ENCODE measurements around the gene BACE2.
"Not testable (repeated sequence)": the region's sequence is repeated elsewhere in the genome, so short reads cannot be mapped to it uniquely, and the experiment has no call there.

Gene BACE2

DNA sequence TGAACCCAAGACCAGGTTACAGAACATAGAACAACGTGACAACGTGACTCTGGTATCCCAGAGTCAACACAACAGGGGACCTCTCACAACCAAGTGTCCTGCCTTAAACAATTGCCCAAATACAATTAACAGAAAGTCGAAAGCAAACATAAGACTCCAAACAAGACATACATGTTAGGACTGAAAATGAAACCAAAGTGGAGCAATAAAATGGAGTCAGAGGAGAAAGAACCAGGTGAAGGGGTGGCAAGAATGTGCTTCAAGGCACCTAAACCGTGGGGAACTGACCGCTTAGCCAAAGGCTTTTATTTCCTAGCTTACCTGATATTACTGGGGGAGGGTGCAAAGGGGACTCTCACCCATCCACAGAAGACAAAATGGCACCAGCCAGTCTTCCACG, 17.8 kb downstream of the BACE2 start:
- no peak for DNase-seq (ENCODE audit: low read depth, low spot score)

DNA sequence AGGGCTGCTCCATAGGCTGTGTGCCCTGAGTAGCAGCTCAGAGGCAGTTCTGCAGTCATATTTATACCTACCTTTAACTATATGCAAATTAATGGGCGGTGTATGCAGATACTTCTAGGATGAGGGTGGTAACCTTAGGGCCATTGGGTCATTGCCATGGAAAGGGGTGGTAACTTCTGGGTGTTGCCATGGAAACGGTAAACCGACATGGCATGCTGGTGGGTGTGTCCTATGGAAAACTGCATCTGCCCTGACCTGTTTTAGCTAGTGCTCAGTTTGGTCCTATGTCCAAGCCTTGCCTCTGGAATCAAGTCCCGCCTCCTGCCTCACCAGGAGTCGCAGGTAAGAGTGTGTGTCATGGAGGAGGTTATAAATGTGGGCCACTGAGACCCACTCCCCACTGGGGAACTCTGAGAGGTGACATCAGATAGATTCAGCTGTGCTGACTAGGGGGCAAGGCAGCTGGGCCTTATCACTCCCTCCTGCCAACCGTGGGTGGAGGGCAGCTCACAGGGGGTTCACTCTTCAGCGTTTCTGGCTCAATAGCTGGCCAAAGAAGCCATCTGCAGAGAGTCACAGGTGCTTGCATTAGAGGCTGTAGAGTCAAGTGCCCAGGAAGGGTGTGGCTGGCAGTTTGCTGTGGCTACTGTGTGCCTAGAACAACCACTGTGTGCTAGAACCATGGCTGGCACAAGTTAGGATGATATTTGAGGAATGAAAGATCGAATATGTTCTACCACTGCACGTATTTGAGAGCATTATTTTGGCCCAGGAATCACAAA, 19.0 kb downstream of the BACE2 start:
- DNase-seq (ENCODE audit: low read depth, low spot score) = no peak

DNA sequence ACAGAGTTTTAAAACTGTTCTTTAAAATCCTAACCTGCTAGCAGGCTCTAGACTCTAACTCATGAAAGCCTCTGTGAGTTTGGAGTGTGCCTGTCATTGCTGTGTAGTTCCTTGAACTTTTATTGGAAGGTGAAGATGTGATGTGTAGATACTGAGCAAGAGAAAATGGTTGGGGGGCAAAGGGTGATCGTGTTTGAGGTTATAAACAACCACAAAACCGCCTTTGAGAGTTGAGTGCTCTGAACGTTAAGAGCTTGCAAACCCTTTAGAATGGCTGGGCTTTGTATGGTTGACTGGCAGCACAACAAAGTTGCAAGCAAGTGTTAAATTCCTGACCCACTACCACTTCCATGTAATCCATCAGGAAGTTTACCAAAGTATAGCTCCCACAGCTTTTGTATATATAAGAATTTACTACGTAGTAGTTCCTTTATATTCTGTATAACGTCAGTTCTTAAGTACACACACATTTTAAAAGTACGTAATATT, 19.6 kb downstream of the BACE2 start:
- no peak for DNase-seq (ENCODE audit: low read depth, low spot score)

DNA sequence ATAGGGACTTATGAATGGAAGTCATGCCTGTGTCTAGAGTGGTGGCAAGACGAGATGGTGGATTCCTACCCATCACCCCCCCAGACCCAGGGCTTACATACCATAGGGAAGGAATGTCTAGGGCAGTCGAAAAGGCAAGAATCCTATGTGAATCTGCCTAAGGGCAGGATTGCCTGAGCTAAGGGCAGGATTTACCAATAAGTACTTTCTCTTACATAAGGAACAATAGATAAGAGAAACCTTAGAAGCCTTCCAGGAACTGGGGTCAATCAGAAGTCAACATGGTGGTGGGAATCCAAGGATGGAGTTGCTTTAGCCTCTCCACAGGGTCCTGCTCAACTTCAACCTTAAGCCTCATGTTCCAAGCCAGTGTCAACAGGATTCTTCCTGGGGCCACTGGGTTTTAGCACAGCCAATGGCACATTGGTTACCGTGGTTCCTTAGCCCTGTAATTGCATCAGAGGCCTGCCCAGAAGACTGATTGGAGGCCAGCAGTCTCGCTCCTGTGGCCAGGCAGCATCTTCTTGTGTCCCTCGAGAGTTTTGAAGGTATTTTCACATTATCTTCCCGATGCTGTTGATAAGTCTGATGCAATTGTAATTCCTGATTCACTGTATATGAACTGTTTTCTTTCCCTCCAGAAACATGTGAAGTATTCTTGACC, 20.7 kb downstream of the BACE2 start:
- DNase-seq (ENCODE audit: low read depth, low spot score) = no peak

DNA sequence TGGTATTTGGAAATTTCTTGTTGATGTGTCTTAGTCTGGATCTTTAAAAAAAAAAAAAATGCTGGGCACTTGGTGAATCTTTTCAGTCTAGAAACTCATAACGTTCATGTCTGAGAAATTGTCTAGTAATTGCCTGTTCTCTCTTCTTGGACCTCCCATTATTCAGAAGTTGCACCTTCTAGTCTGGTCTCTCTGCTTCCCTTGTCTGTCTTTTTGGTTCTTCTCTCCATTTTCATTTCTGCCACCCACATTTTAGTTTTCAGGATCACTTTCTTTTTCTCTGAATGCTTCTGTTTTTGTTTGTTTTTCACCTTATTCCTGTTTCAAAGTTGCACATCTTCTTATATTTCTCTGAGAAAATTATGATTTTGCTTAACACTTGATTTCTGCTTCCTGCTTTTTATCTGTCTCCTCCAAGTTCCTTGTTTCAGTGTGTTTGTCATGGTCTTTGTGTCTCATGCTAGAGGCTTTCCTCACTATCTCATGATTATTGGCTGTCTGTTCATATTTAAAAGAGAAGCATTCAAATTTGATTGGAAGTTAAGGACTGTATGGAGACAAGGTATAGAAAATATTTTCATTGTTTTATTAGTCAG, 21.3 kb downstream of the BACE2 start:
- DNase-seq (ENCODE audit: low read depth, low spot score) = no peak

GRCh38 chr21:41192552-41192951, 24.6 kb downstream of the BACE2 start:
- not testable (repeated sequence) for DNase-seq (ENCODE audit: low read depth, low spot score)

DNA sequence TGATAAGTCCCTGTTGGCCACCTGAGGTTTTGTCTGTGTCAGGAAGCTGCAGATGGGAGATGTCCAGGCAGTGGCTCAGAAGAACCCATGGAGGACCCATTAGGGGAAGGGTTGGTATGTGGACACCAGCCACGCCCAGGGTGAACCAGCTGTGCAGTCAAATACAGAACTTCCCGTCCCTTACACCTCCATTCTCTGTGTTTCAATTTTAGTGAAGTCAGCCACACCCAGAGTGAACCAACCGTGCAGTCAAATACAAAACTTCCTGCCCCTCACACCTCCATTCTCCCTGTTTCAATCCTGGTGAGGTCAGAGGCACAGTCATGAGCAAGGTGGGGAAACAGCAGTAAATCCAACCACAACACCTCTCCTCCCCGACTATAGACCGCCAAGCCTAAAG, 27.4 kb downstream of the BACE2 start:
- DNase-seq (ENCODE audit: low read depth, low spot score) = no peak

GRCh38 chr21:41196993-41197392, 29.0 kb downstream of the BACE2 start:
- no peak for DNase-seq (ENCODE audit: low read depth, low spot score)

DNA sequence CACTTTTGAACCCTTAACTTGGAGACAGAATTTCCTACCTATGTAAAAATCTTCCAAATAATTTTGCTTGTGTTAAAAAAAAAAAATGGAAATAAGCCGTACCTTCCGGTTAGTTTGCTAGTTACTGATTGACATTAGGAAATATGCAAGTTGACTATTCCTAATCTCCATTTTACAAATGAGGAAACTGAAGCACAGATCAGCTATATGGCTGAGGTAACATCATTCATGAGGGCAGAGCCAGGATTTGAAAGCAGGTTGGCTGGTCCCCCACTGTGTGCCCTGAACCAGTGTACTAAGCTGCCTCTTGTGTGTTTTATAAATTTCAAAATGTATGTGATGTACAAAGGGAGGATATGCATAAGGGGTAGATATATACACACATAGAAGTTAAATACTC, 29.6 kb downstream of the BACE2 start:
- no peak for DNase-seq (ENCODE audit: low read depth, low spot score)

GRCh38 chr21:41198647-41199046, 30.7 kb downstream of the BACE2 start:
- not testable (repeated sequence) for DNase-seq (ENCODE audit: low read depth, low spot score)

- DNase-seq (ENCODE audit: low read depth, low spot score) = no peak
Measured at GRCh38 chr21:41199123-41199522, 31.2 kb downstream of the BACE2 start.

DNA sequence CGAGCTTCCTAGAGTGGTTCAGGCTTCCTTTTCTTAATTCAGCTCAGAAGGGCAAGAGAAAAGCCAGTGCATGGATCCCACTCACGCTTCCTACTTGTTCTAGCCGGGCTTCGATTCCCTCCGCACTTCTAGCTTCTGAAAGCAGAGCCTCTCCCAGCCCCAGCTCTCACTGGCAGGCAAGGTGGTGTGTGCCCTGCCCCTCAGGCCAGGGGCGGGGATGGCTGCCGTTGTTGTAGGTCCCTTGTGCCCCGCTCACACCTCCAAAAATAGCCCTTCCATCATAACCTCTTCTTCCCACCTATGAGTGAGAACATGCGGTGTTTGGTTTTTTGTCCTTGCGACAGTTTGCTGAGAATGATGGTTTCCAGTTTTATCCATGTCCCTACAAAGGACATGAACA, 31.6 kb downstream of the BACE2 start:
- no peak for DNase-seq (ENCODE audit: low read depth, low spot score)

GRCh38 chr21:41201385-41201784, 33.4 kb downstream of the BACE2 start:
- no peak for DNase-seq (ENCODE audit: low read depth, low spot score)

- no peak for DNase-seq (ENCODE audit: low read depth, low spot score)
Measured at GRCh38 chr21:41204736-41205135, 36.8 kb downstream of the BACE2 start.

- no peak for DNase-seq (ENCODE audit: low read depth, low spot score)
Measured at GRCh38 chr21:41207401-41208375, 39.7 kb downstream of the BACE2 start.

- DNase-seq (ENCODE audit: low read depth, low spot score) = no peak
Measured at GRCh38 chr21:41208376-41208763, 40.4 kb downstream of the BACE2 start.

DNA sequence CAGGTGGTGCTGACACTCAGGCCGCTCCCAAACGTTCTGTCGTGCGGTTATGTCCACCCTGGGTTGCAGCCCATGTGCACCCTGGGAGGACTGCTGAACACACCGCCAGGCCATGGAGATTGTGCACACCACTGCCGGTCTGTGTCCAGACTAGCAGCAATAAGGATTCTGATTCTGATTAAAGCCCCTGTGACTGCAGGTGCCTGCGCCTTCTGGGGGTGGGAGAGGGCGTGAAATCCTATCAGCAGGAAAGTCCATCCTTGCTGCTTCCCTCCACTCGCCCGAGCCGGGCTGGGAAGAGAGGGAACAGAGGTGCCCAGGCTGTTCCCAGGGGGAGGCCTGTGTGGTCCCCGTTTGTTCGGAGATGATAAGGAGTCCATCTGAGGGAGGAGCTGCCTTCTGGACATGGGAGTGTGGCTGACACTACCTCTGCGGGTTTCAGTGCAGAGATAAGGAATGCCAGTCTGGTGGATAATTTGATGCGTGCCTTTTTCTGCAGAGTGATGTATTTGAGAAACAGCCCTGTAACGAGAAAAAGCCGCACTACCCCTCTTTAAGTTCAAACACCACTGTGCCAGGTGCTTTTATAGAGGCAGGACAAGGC, 41.2 kb downstream of the BACE2 start:
- no peak for DNase-seq (ENCODE audit: low read depth, low spot score)

DNA sequence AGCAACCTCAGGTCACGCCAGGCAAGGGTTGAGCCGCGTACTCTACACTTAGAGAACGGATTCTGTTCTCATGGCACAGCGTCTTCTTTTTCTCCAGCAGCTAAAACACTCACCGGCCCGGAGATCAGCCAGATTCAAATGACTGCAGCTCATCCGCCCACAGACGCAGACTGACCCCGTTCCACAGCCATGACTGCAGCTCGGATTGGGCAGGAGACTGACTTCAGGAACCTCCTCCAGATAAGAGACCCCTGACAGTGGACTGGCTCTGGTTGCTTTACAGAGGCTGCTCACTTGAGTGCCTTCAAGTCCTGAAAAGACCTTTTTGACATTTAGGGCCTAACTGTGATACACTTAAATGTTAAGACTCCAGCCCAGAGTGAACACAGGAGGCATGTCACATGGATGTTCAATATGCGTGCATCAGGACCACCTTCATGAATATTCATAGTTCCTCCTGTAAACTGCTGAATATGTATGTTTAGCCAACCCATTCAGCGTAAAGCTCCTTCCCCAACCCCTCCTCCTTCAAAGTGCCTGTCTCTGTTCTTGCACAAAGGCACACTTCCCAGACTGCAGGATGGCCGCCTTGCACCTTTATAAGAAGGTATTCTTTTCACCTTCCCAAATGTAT, 42.6 kb downstream of the BACE2 start:
- no peak for DNase-seq (ENCODE audit: low read depth, low spot score)

DNA sequence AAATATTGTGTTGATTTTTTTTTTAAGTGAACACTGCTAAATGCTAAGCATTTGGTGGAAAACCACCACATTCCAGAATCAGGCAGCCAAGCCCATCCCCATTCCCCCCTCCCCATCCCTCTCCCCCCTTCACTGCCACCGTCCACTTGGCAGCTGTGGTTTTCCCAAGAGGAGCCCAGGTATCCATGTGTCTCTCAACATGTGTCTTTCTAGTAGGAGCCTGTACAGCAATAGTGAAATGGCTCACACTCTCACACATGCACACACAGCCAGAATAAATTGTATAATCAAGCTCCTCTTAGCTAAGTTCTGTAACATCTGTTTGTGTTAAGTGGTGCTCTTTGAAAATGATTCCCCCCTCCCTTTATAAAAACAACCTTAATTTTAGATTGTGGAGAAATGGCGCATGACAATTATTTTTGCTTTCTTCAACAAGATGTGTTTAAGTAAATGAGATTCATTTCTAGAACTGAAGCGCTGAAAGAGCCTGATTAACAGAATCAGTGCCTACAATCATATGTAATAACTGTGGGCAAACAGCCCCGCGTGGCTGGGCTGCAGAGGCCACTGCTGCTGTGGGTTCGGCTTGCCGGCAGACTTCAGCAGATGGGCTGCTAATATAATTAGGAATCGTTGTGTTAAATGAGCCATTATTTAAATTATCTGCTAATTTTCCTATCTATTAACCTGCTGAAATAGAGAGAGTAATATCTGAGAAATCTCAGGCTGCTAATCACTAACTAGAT, 43.3 kb downstream of the BACE2 start:
- DNase-seq (ENCODE audit: low read depth, low spot score) = no peak

- DNase-seq (ENCODE audit: low read depth, low spot score) = no peak
Measured at GRCh38 chr21:41213021-41213420, 45.1 kb downstream of the BACE2 start.

Data from activated CD4-positive, CD25-positive, alpha-beta regulatory T cell treated with anti-CD3 and anti-CD28 coated beads, Interleukin-2, amount 50 U/mL, for 16 hours (primary cell).